HG03066 (cell line): ENCODE measurements around the gene FOLR1.
A peak's percentile ranks its signal among the peaks of the same experiment; 100 is the strongest.

Source experiments
- ATAC-seq: cut with Tn5 transposase; IDR thresholded peaks from one replicate; pipeline ENCODE4 v1.9.1; 2021; ENCODE audit warnings: low read depth; ENCODE audit not compliant: unreplicated experiment

The FOLR1 gene

DNA sequence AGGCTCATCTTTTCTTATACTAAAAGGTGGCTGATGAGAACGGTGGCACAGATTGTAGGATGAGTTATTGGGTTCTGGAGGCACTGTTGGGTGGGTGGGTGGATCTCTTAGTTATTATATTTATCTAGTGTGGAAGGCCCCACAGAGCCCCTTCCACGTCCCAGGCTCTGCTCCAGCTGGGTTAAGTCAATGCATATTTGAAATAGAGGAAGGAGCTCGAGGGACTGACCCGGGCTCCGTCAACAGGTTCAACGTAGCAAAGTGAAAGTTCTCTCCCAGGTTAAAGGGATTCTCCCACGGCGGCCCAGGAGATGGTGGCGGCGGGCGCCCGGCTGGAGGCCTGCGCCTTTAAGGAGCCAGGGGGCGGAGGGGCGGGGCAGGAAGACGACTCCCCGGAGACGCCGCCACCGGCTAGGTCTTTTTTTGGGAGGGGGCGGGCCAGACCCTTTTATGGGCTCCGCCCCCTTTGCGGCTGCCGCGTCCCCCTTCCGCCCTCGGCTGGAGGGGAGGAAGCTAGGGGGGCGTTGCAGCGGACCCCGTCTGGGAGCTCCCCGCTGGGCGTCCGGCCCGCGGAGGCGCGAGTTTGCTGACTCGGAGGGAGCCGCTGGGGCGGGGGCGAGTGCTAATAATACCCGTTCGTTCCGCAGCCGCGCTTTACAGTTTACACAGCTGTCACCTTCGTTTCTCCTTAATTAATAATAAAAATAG lies 31.1 kb downstream of the FOLR1 start:
- peak; percentile 53 for ATAC-seq

DNA sequence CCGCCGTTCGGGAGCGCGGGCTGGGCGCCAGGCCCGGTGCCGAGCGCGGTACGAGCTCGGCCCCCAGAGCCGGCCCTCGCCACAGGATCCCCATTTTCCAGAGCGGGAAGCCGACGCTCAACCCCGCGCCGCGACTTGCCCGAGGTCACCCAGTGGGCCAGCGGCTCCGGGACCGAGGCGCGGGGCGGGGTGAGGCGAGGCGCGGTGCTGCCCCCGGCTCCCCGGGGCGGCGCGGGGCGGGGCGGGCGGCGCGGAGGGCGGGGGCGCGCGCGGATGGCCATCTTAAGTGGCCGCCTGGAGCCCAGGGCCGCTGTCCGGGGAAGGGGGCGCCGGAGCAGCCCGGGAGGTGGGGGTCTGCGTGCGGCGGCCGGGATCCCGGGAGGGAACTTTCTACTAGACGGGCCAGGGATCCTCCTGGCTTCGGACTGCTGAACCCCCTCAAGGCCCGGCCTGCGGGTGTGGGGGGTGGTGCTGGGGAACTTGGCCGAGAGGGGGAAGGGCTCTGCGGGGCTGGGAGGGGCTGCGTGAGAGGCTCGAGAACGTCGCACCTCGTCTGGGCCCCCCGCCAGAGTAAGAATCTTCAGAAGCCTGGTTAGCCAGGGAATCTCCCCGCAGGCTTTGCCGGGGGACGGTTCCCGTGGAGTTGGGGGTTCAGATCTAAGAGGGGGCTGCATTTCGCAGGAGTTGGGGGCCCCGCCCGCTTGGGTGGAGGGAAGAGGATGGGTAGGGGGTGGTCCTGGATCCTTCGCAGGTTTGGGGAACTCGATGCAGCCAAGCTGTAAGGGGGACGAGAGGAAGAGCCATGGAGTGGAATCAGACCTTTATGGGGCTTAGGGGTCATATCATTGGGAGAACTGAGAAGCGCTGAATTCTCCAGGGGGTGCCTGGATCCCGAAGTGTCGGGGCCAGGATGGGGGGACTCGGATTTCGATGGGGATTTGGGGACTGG lies 31.9 kb downstream of the FOLR1 start:
- ATAC-seq, result peak; percentile 47

DNA sequence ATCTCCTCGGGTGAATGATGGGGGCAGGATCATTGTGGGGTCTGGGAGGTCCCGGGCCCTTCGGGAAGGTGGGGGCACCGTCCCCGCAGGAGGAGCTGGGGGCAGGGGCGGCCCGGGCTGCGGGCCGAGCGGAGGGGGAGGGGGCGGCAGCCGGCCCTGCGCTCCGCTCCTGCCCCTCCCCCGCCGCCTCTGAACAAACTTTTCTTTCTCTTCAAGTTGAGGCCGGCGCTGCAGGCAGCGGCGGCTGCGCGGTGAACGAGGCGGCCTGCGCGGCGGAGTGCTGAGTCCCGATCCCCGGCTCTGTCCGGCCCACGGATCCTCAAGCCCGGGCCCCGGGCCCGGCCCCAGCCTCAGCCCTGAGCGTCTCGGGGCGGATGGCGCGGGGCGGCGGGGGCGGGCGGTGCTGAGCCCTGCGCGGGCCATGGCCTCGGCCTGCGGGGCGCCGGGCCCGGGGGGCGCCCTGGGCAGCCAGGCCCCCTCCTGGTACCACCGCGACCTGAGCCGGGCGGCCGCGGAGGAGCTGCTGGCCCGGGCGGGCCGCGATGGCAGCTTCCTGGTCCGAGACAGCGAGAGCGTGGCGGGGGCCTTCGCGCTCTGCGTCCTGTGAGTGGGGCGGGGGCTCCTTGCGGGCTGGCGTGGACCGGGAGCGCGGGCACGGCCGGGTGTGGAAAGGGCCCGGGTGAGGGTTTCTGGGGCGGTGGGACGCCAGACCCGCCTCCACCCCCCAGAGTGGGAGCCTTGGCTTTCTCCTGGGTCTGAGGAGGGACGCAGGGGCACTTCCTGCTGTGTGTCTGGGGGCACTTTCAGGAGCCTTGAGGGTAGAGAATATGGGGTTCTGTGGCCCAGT lies 32.8 kb downstream of the FOLR1 start, which contains the start of gene INPPL1:
INPPL1 (plus strand) TSS at position 204 of the 847 bp plus-strand sequence; CDS start at position 422, 218 bp downstream.
- ATAC-seq, result no peak

GRCh38 chr11:72225411-72225951 lies 33.5 kb downstream of the FOLR1 start:
- no peak for ATAC-seq

DNA sequence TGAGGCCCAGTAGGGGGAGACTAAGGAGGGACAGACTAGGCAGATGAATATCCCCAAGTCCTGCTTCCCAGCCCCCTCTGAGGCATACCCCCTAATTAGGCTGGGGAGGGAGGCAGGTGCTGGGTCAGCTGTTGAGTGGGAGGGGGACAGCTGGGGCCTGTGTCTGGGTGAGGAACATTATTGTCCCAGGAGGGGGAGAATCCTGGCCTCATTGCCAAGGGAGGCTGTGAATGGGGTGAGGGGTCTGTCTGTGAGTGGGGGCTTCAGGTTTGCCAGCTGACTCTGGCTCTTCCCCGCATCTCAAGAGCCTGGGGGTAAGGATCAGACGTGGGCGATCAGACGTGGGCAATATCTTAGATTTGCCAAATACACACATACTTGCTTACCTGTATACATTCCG lies 34.8 kb downstream of the FOLR1 start:
- no peak for ATAC-seq

- ATAC-seq, result no peak
Observed at GRCh38 chr11:72227316-72228228, 35.6 kb downstream of the FOLR1 start.

GRCh38 chr11:72228229-72228843 lies 36.4 kb downstream of the FOLR1 start:
- no peak for ATAC-seq

GRCh38 chr11:72228844-72229231 lies 36.9 kb downstream of the FOLR1 start:
- ATAC-seq, result no peak

- no peak for ATAC-seq
Observed at GRCh38 chr11:72229336-72229924, 37.5 kb downstream of the FOLR1 start.

DNA sequence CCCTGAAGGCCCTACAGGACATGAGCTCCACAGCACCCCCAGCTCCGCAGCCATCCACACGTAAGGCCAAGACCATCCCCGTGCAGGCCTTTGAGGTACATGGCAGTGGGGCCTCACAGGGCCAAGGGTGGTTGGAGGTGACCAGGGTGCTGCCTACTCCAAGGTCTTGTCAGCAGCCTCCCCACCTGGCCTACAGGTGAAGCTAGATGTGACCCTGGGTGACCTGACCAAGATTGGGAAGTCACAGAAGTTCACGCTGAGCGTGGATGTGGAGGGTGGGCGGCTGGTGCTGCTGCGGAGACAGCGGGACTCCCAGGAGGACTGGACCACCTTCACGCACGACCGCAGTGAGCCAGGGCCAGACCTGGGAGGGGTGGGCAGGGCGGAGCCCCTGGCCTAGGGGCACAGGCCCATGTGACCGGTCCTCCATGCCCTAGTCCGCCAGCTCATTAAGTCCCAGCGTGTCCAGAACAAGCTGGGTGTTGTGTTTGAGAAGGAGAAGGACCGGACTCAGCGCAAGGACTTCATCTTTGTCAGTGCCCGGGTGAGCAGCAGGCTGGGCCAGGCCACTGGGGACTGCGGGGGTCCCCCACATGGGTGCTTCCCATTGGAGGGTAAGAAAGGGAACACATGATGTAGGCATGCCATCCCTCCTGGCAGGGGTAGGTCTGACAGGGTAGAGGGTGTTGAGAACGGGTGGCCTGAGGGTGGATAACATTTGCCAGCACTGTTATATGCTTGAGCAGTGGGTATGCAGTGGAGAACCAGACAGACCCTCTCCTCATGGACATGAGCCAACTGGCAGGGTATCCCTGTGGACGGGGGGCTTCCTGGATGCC lies 38.2 kb downstream of the FOLR1 start:
- no peak for ATAC-seq

- no peak for ATAC-seq
Observed at GRCh38 chr11:72230764-72231365, 38.9 kb downstream of the FOLR1 start.

GRCh38 chr11:72231396-72232259 lies 39.7 kb downstream of the FOLR1 start:
- no peak for ATAC-seq

- ATAC-seq, result no peak
Observed at GRCh38 chr11:72232260-72233055, 40.5 kb downstream of the FOLR1 start.

GRCh38 chr11:72233056-72233772 lies 41.3 kb downstream of the FOLR1 start:
- no peak for ATAC-seq
